SK-N-SH (cell line): ENCODE results near the gene JAKMIP1. TPM values are rescaled to one million over a fixed set of nuclear protein-coding genes. Genes with fewer than 3 reads are reported as not detected.

ENCODE experiments used
- CTCF ChIA-PET: fragments of 300-600, 350-600 bp; formaldehyde crosslinking; extraction: SDS; loops from one replicate; lab custom pipeline; 2021; lab: Yijun Ruan, JAX
- POLR2A ChIA-PET: fragments of 350-600 bp; sonication (Branson Sonifier 250); formaldehyde crosslinking; extraction: SDS; loops from one replicate; lab custom pipeline; 2020; ENCODE audit warnings: antibody characterized with exemption, inconsistent platforms; lab: Yijun Ruan, JAX
- DNase-seq: peaks from one replicate; pipeline ENCODE4 v3.0.0; 2012
- H2AFZ ChIP-seq: fragments of 200-600 bp; sonication (generic); 2 replicates; pipeline ENCODE4 v1.8.1; 2016; ENCODE audit warnings: antibody characterized with exemption, mild to moderate bottlenecking, low read depth
- H3F3A ChIP-seq: fragments of 200-600 bp; sonication (generic); replicated peaks from 2 replicates; pipeline ENCODE3; 2016; ENCODE audit warnings: antibody characterized with exemption, mild to moderate bottlenecking; ENCODE audit not compliant: insufficient read depth
- H3K27ac ChIP-seq, 2 experiments: fragments of 200-500 bp in 1 of 2; fragments of 200-600 bp in 1 of 2; sonication (Bioruptor generic) in 1 of 2; sonication (generic), shearing (Covaris generic) in 1 of 2; 2 replicates each; pipeline versions ENCODE4 v1.5.1 to v1.6.1; 2014 to 2016; ENCODE audit warnings: low read depth in 2 of 2, inconsistent platforms in 1 of 2, low read length in 1 of 2, mild to moderate bottlenecking in 1 of 2, mixed read lengths in 1 of 2
- H3K27me3 ChIP-seq: fragments of 200-600 bp; sonication (generic), shearing (Covaris generic); 2 replicates; pipeline ENCODE4 v1.6.1; 2016; ENCODE audit warnings: mixed run types; ENCODE audit not compliant: insufficient read depth
- H3K36me3 ChIP-seq, 2 experiments: fragments of 200-500 bp in 1 of 2; fragments of 200-600 bp in 1 of 2; sonication (Bioruptor generic) in 1 of 2; sonication (generic) in 1 of 2; replicated peaks in 1 of 2; 2 replicates each; pipeline versions ENCODE3 to v1.5.1; 2014 to 2016; ENCODE audit warnings: low read length in 1 of 2, mild to moderate bottlenecking in 1 of 2; ENCODE audit not compliant: insufficient read depth in 2 of 2, control insufficient read depth in 1 of 2
- H3K4me1 ChIP-seq, 2 experiments: fragments of 200-500 bp in 1 of 2; fragments of 200-600 bp in 1 of 2; sonication (Bioruptor generic) in 1 of 2; sonication (generic), shearing (Covaris generic) in 1 of 2; 2 replicates each; pipeline versions ENCODE4 v1.5.1 to v1.6.1; 2014 to 2016; ENCODE audit warnings: low read depth in 1 of 2, low read length in 1 of 2, mixed run types in 1 of 2; ENCODE audit not compliant: insufficient read depth in 2 of 2, control insufficient read depth in 1 of 2
- H3K4me2 ChIP-seq: fragments of 200-600 bp; sonication (generic), shearing (Covaris generic); 2 replicates; pipeline ENCODE4 v1.6.1; 2017; ENCODE audit warnings: mixed run types
- H3K4me3 ChIP-seq, 2 experiments: fragments of 200-500 bp in 1 of 2; fragments of 200-600 bp in 1 of 2; sonication (Bioruptor generic) in 1 of 2; sonication (generic), shearing (Covaris generic) in 1 of 2; 2 replicates each; pipeline versions ENCODE4 v1.5.1 to v1.8.1; 2014 to 2016; ENCODE audit warnings: low read depth in 2 of 2, inconsistent platforms in 1 of 2, low read length in 1 of 2, mild to moderate bottlenecking in 1 of 2, mixed read lengths in 1 of 2, moderate library complexity in 1 of 2
- H3K79me2 ChIP-seq: fragments of 200-600 bp; sonication (generic); 2 replicates; pipeline ENCODE4 v1.8.1; 2017; ENCODE audit warnings: mild to moderate bottlenecking; ENCODE audit not compliant: insufficient read depth
- H3K9ac ChIP-seq: fragments of 200-600 bp; sonication (generic); 2 replicates; pipeline ENCODE4 v1.6.1; 2017; ENCODE audit warnings: mixed run types
- H3K9me2 ChIP-seq: fragments of 200-600 bp; sonication (generic); 2 replicates; pipeline ENCODE4 v1.6.1; 2017; ENCODE audit warnings: mixed run types
- H3K9me3 ChIP-seq: fragments of 200-600 bp; sonication (generic); 2 replicates; pipeline ENCODE4 v1.6.1; 2017; ENCODE audit warnings: mixed run types, mild to moderate bottlenecking, moderate library complexity
- H4K20me1 ChIP-seq: fragments of 200-600 bp; sonication (generic); 2 replicates; pipeline ENCODE4 v1.6.1; 2017; ENCODE audit warnings: mild to moderate bottlenecking, mixed run types; ENCODE audit not compliant: insufficient read depth
- CHD2 ChIP-seq: fragments of 150-350 bp; IDR thresholded peaks from 2 replicates; pipeline ENCODE4 v1.6.1; 2018; ENCODE audit warnings: low read length; ENCODE audit not compliant: partially characterized antibody
- CTCF ChIP-seq: fragments of 200-600 bp; sonication (generic); IDR thresholded peaks from 2 replicates; pipeline ENCODE4 v1.6.1; 2017; ENCODE audit warnings: antibody characterized with exemption, mild to moderate bottlenecking, moderate library complexity
- ELF1 ChIP-seq: IDR thresholded peaks from 2 replicates; pipeline ENCODE4 v1.4.0; 2012
- EP300 ChIP-seq, 2 experiments: IDR thresholded peaks; 2 replicates each; pipeline versions ENCODE4 v1.4.0 to v1.6.1; 2012; ENCODE audit warnings: borderline replicate concordance in 1 of 2, low read depth in 1 of 2, low read length in 1 of 2
- EZH2phosphoT487 ChIP-seq: fragments of 200-600 bp; sonication (generic); IDR thresholded peaks from 2 replicates; pipeline ENCODE4 v1.6.1; 2017; ENCODE audit warnings: low read depth, mixed run types, mild to moderate bottlenecking, antibody characterized with exemption, moderate library complexity, borderline replicate concordance
- FOXJ3 ChIP-seq: sonication (generic); formaldehyde crosslinking; IDR thresholded peaks from 2 replicates; pipeline ENCODE4 v1.5.1; 2020; ENCODE audit warnings: mild to moderate bottlenecking, missing genetic modification reagents
- GATA2 ChIP-seq: sonication (generic); formaldehyde crosslinking; IDR thresholded peaks from 2 replicates; pipeline ENCODE4 v1.5.0; 2020; ENCODE audit warnings: mild to moderate bottlenecking, missing genetic modification reagents
- MAX ChIP-seq: IDR thresholded peaks from 2 replicates; pipeline ENCODE4 v1.4.0; 2012; ENCODE audit warnings: low read depth
- MEF2A ChIP-seq: IDR thresholded peaks from 2 replicates; pipeline ENCODE4 v1.4.0; 2012; ENCODE audit warnings: low read depth, borderline replicate concordance
- MXI1 ChIP-seq: IDR thresholded peaks from 2 replicates; pipeline ENCODE4 v1.6.1; 2012; ENCODE audit warnings: mild to moderate bottlenecking, low read depth, low read length, improper control_type of control experiment
- NRF1 ChIP-seq: IDR thresholded peaks from 2 replicates; pipeline ENCODE4 v1.6.1; 2012; ENCODE audit warnings: low read depth, mild to moderate bottlenecking, low read length
- PBX3 ChIP-seq: IDR thresholded peaks from 2 replicates; pipeline ENCODE4; 2012
- POLR2AphosphoS5 ChIP-seq: IDR thresholded peaks from 2 replicates; pipeline ENCODE4 v1.6.1; 2012; ENCODE audit warnings: low read depth, low read length
- RAD21 ChIP-seq: IDR thresholded peaks from 2 replicates; pipeline ENCODE4 v1.6.1; 2012; ENCODE audit warnings: mild to moderate bottlenecking, low read length
- RCOR1 ChIP-seq: fragments of 150-350 bp; IDR thresholded peaks from 2 replicates; pipeline ENCODE4 v1.6.1; 2017; ENCODE audit warnings: antibody characterized with exemption, low read length
- SMC3 ChIP-seq: IDR thresholded peaks from 2 replicates; pipeline ENCODE4 v1.6.1; 2012; ENCODE audit warnings: low read depth, low read length, improper control_type of control experiment
- USF1 ChIP-seq: IDR thresholded peaks from 2 replicates; pipeline ENCODE4 v1.4.0; 2012; ENCODE audit warnings: low read depth, borderline replicate concordance
- USF2 ChIP-seq: fragments of 150-350 bp; IDR thresholded peaks from 2 replicates; pipeline ENCODE4 v1.6.1; 2017; ENCODE audit warnings: antibody characterized with exemption, low read length, low read depth, borderline replicate concordance
- WGBS: methylation state at CpG from one replicate; pipeline ENCODE4 v1.1.6; 2017; ENCODE audit warnings: low lambda C conversion rate; 5-methylcytosine and 5-hydroxymethylcytosine counted together
- polyA plus RNA-seq, 3 experiments: library from polyadenylated mRNA; depleted of rRNA; stranded (reverse); fragments of >200 nt; gene quantifications; 2 replicates each; pipeline ENCODE4 v1.2.3, GENCODE V29; 2012

JAKMIP1 gene
- polyA plus RNA-seq, 1 of the 3 experiments (the other 2 are of a cell fraction) = 0.54 TPM

- CTCF ChIA-PET = interaction anchor here (1.0 to 6.1 kb wide), 3 partner anchors 18 to 87 kb away, joined by 3 to 92 read pairs (median 4); no protein-coding TSS in a partner anchor
- no peaks in the 10 kb centered on the region for H3K27me3 ChIP-seq
- TF ChIP-seq RCOR1 = no peak
- no peak for TF ChIP-seq NRF1
- no peak for TF ChIP-seq EP300 (IDR thresholded peaks at IDR 0.05; ENCODE audit: borderline replicate concordance in 1 of 2, low read depth in 1 of 2, low read length in 1 of 2)
- TF ChIP-seq USF1 = no peak
- no peak for TF ChIP-seq PBX3
- TF ChIP-seq USF2 = no peak
- TF ChIP-seq, all 33 proteins: peak for 0
- Histone ChIP-seq H3K27ac (no peak overlapping the region), H4K20me1 (no peaks in the 10 kb centered on the region), H3K36me3 (no peaks in the 10 kb centered on the region), H3K79me2 (no peaks in the 10 kb centered on the region), H3K4me1 (peaks cover 0 to 21% of the 10 kb centered on the region in 2 experiments; a peak in 1 of 4 replicates), H3K9ac (no peak overlapping the region), H2AFZ (no peak overlapping the region), H3F3A (no peaks in the 10 kb centered on the region), H3K9me2 (no peaks in the 10 kb centered on the region), H3K4me3 (no peak overlapping the region), H3K4me2 (no peak overlapping the region), H3K9me3 (no peaks in the 10 kb centered on the region)
- POLR2A ChIA-PET = no interaction called here
- WGBS = 46% methylated on average over 9 of the region's 16 CpGs
- no peak for DNase-seq
Measured at GRCh38 chr4:6085028-6085690, 115.2 kb downstream of the JAKMIP1 start.

- H3K4me3 ChIP-seq = no peak overlapping the region
- H3K27ac ChIP-seq = no peak overlapping the region
- DNase-seq = no peak
- no peak overlapping the region for H3K4me2 ChIP-seq
- H3K79me2 ChIP-seq = no peaks in the 10 kb centered on the region
- H3K27me3 ChIP-seq = no peaks in the 10 kb centered on the region
- H3F3A ChIP-seq = no peaks in the 10 kb centered on the region
- CTCF ChIA-PET = interaction anchor here (1.7 to 3.2 kb wide), 3 partner anchors 8 to 82 kb away, joined by 4 to 17 read pairs (median 13); no protein-coding TSS in a partner anchor
- POLR2A ChIA-PET = no interaction called here
- H3K9me2 ChIP-seq = no peaks in the 10 kb centered on the region
- no peaks in the 10 kb centered on the region for H4K20me1 ChIP-seq
- no peak overlapping the region for H2AFZ ChIP-seq
- WGBS = 63% methylated on average over 10 of the region's 12 CpGs
- H3K4me1 ChIP-seq = no peaks in the 10 kb centered on the region
- no peak overlapping the region for H3K9ac ChIP-seq
- H3K9me3 ChIP-seq = no peaks in the 10 kb centered on the region
- no peaks in the 10 kb centered on the region for H3K36me3 ChIP-seq
- TF ChIP-seq EZH2phosphoT487 = no peak
- TF ChIP-seq MAX = no peak
- no peak for TF ChIP-seq MEF2A
- no peak for TF ChIP-seq CTCF
- TF ChIP-seq FOXJ3 (CRISPR knock-in tag) = no peak
- no peak for TF ChIP-seq SMC3
- no peak for TF ChIP-seq GATA2 (CRISPR knock-in tag)
- no peak for TF ChIP-seq PBX3
- TF ChIP-seq USF1 = no peak
- TF ChIP-seq MXI1 = no peak
- no peak for TF ChIP-seq RAD21
- no peak for TF ChIP-seq POLR2AphosphoS5
- TF ChIP-seq USF2 = no peak
- no peak for TF ChIP-seq CHD2
- TF ChIP-seq ELF1 = no peak
Measured at GRCh38 chr4:6079965-6080364, 120.4 kb downstream of the JAKMIP1 start.
